DND-41 (cell line): Measurements from ENCODE around the gene PSMD2.
"Not testable (repeated sequence)": the region's sequence is repeated elsewhere in the genome, so short reads cannot be mapped to it uniquely, and the experiment has no call there.

Source experiments
- EZH2 ChIP-seq: IDR thresholded peaks from 3 replicates; pipeline ENCODE4 v1.6.1; 2012; ENCODE audit warnings: borderline replicate concordance, low read depth, mild to moderate bottlenecking, moderate library complexity, low read length, inconsistent platforms; ENCODE audit not compliant: severe bottlenecking
- TF ChIP-seq, protein P1 (sequence below): IDR thresholded peaks from 2 replicates; pipeline ENCODE4 v1.5.1; 2012; ENCODE audit warnings: borderline replicate concordance, low read length, moderate library complexity, mild to moderate bottlenecking; ENCODE audit not compliant: poor library complexity, severe bottlenecking; ENCODE audit errors: extremely low read depth

DNA sequence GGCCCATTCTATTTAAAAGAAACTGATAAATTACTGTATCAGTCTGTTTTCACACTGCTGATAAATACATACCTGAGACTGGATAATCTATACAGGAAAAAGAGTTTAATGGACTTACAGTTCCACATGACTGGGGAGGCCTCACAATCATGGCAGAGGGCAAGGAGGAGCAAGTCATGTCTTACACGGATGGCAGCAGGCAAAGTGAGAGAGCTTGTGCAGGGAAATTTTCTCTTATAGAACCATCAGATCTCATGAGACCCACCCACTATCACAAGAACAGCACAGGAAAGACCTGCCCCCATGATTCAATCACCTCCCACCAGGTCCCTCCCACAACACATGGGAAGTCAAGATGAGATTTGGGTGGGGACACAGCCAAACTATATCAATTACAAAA lies 31.8 kb upstream of the PSMD2 start:
- TF ChIP-seq, protein P1, sequence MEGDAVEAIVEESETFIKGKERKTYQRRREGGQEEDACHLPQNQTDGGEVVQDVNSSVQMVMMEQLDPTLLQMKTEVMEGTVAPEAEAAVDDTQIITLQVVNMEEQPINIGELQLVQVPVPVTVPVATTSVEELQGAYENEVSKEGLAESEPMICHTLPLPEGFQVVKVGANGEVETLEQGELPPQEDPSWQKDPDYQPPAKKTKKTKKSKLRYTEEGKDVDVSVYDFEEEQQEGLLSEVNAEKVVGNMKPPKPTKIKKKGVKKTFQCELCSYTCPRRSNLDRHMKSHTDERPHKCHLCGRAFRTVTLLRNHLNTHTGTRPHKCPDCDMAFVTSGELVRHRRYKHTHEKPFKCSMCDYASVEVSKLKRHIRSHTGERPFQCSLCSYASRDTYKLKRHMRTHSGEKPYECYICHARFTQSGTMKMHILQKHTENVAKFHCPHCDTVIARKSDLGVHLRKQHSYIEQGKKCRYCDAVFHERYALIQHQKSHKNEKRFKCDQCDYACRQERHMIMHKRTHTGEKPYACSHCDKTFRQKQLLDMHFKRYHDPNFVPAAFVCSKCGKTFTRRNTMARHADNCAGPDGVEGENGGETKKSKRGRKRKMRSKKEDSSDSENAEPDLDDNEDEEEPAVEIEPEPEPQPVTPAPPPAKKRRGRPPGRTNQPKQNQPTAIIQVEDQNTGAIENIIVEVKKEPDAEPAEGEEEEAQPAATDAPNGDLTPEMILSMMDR = not testable (repeated sequence)
- TF ChIP-seq EZH2 = not testable (repeated sequence)
